Liver (tissue), 9 donors: ENCODE results near the gene WWOX. TPM values are rescaled to one million over a fixed set of nuclear protein-coding genes. Genes with fewer than 3 reads are reported as not detected.

ENCODE experiments used
- DNase-seq: peaks from one replicate; pipeline ENCODE4 v3.0.0-alpha.2; 2017; ENCODE audit warnings: low spot score
- H3K27ac ChIP-seq, 2 donors: one replicate each; pipeline ENCODE4 v1.7.0; 2013; ENCODE audit warnings: inconsistent platforms in 2 of 2, low read length in 2 of 2, control low read depth in 1 of 2, low read depth in 1 of 2, mild to moderate bottlenecking in 1 of 2
- H3K27me3 ChIP-seq, 4 donors: one replicate each; pipeline versions ENCODE4 v1.6.1 to v1.7.0; 2013; ENCODE audit warnings: low read length in 3 of 4, inconsistent platforms in 1 of 4, mild to moderate bottlenecking in 1 of 4, moderate library complexity in 1 of 4; ENCODE audit not compliant: control insufficient read depth in 4 of 4, insufficient read depth in 4 of 4
- H3K36me3 ChIP-seq, 4 donors: one replicate each; pipeline versions ENCODE4 v1.6.1 to v1.7.0; 2013; ENCODE audit warnings: low read length in 3 of 4, mild to moderate bottlenecking in 3 of 4, low read depth in 1 of 4, moderate library complexity in 1 of 4; ENCODE audit not compliant: control insufficient read depth in 4 of 4, insufficient read depth in 3 of 4
- H3K4me1 ChIP-seq, 4 donors: one replicate each; pipeline versions ENCODE4 v1.6.1 to v1.7.0; 2013; ENCODE audit warnings: low read length in 3 of 4, mild to moderate bottlenecking in 3 of 4, moderate library complexity in 1 of 4; ENCODE audit not compliant: control insufficient read depth in 4 of 4, insufficient read depth in 4 of 4
- H3K4me3 ChIP-seq, 3 donors: one replicate each; pipeline versions ENCODE4 v1.6.1 to v1.7.0; 2013; ENCODE audit warnings: low read length in 3 of 3, control low read depth in 1 of 3, low read depth in 1 of 3, mild to moderate bottlenecking in 1 of 3
- H3K9ac ChIP-seq, 2 donors: one replicate each; pipeline ENCODE4 v1.7.0; 2013; ENCODE audit warnings: low read length in 2 of 2, mild to moderate bottlenecking in 2 of 2, moderate library complexity in 2 of 2, control low read depth in 1 of 2, low read depth in 1 of 2
- H3K9me3 ChIP-seq, 4 donors: one replicate each; pipeline versions ENCODE4 v1.6.1 to v1.7.0; 2013; ENCODE audit warnings: low read length in 3 of 4; ENCODE audit not compliant: control insufficient read depth in 4 of 4
- ATF3 ChIP-seq: IDR thresholded peaks from 2 replicates; pipeline ENCODE4 v1.6.1; 2016; ENCODE audit warnings: antibody characterized with exemption
- CTCF ChIP-seq: fragments of 150-350 bp; IDR thresholded peaks from 2 replicates; pipeline ENCODE4 v1.5.1; 2017; ENCODE audit warnings: improper control_type of control experiment, low read depth, low read length; ENCODE audit not compliant: missing input control
- EGR1 ChIP-seq, 2 donors: IDR thresholded peaks; 2 replicates each; pipeline ENCODE4 v1.6.1; 2016 to 2018; ENCODE audit warnings: antibody characterized with exemption in 2 of 2, low read depth in 2 of 2
- FOXA1 ChIP-seq: IDR thresholded peaks from 2 replicates; pipeline ENCODE4 v1.6.1; 2016; ENCODE audit warnings: antibody characterized with exemption
- FOXA2 ChIP-seq: IDR thresholded peaks from 2 replicates; pipeline ENCODE4 v1.6.1; 2016; ENCODE audit warnings: antibody characterized with exemption
- GABPA ChIP-seq, 2 donors: IDR thresholded peaks in 1 of 2; conservative IDR thresholded peaks in 1 of 2; 2 replicates each; pipeline ENCODE4 v1.6.1; 2016; ENCODE audit warnings: antibody characterized with exemption in 2 of 2, mild to moderate bottlenecking in 1 of 2, moderate library complexity in 1 of 2
- HNF4A ChIP-seq, 2 donors: conservative IDR thresholded peaks; 2 replicates each; pipeline ENCODE4 v1.6.1; 2016; ENCODE audit warnings: antibody characterized with exemption in 2 of 2, mild to moderate bottlenecking in 2 of 2
- HNF4G ChIP-seq: IDR thresholded peaks from 2 replicates; pipeline ENCODE4 v1.6.1; 2016; ENCODE audit warnings: antibody characterized with exemption
- JUND ChIP-seq, 2 donors: IDR thresholded peaks; 2 replicates each; pipeline ENCODE4 v1.6.1; 2016; ENCODE audit warnings: antibody characterized with exemption in 2 of 2
- MAX ChIP-seq: IDR thresholded peaks from 2 replicates; pipeline ENCODE4 v1.6.1; 2016; ENCODE audit warnings: antibody characterized with exemption
- NR2F2 ChIP-seq: IDR thresholded peaks from 2 replicates; pipeline ENCODE4 v1.6.1; 2016; ENCODE audit warnings: antibody characterized with exemption
- RAD21 ChIP-seq, 2 donors: IDR thresholded peaks; 2 replicates each; pipeline ENCODE4 v1.6.1; 2016; ENCODE audit warnings: antibody characterized with exemption in 2 of 2, mild to moderate bottlenecking in 2 of 2
- RXRA ChIP-seq, 2 donors: IDR thresholded peaks; 2 replicates each; pipeline ENCODE4 v1.6.1; 2017 to 2018; ENCODE audit warnings: antibody characterized with exemption in 2 of 2, mild to moderate bottlenecking in 1 of 2
- SP1 ChIP-seq: IDR thresholded peaks from 2 replicates; pipeline ENCODE4 v1.6.1; 2018; ENCODE audit warnings: antibody characterized with exemption, mild to moderate bottlenecking
- TAF1 ChIP-seq: conservative IDR thresholded peaks from 2 replicates; pipeline ENCODE4 v1.6.1; 2016; ENCODE audit warnings: antibody characterized with exemption, mild to moderate bottlenecking
- YY1 ChIP-seq: IDR thresholded peaks from 2 replicates; pipeline ENCODE4 v1.6.1; 2016; ENCODE audit warnings: antibody characterized with exemption, mild to moderate bottlenecking
- ZBTB33 ChIP-seq: IDR thresholded peaks from 2 replicates; pipeline ENCODE4 v1.6.1; 2016; ENCODE audit warnings: antibody characterized with exemption
- WGBS: extraction: QIAGEN DNeasy Blood & Tissue Kit; methylation state at CpG from one replicate; pipeline ENCODE4 v1.1.7; 2013; 5-methylcytosine and 5-hydroxymethylcytosine counted together
- polyA plus RNA-seq, 2 donors: library from polyadenylated mRNA; stranded (reverse) in 1 of 2; unstranded in 1 of 2; fragments of 200-250 nt in 1 of 2; fragments of >200 nt in 1 of 2; fragmentation: Nextera tagmentation in 1 of 2; extraction: Ambion mirVana in 1 of 2; gene quantifications; one replicate each; pipeline versions ENCODE4 v1.2.1 to v1.2.3, GENCODE V29; 2013 to 2015
- total RNA-seq, 2 donors: library from RNA; depleted of rRNA; stranded (reverse); fragments of >200 nt; gene quantifications; one replicate each; pipeline ENCODE4 v1.2.3, GENCODE V29; 2014
- donor health status: healthy.
- donor health status: healthy.
- donor health status: healthy.
- donor health status: healthy.
- donor health status: healthy.

Gene WWOX
- total and polyA plus RNA-seq, 4 donors: 9.8 to 46.0 (median 15.3) TPM

GRCh38 chr16:78195797-78196196 is 96.3 kb downstream of the WWOX start (continued):
- no peak for TF ChIP-seq ZBTB33
- no peak for TF ChIP-seq HNF4A (conservative IDR thresholded peaks at IDR 0.05)
- TF ChIP-seq RAD21 (IDR thresholded peaks at IDR 0.05): no peak
- no peak for TF ChIP-seq SP1
- no peak for TF ChIP-seq CTCF

- Histone ChIP-seq H3K36me3 (no peaks in the 10 kb centered on the region), H3K27me3 (no peaks in the 10 kb centered on the region), H3K4me3 (no peak overlapping the region), H3K9me3 (no peaks in the 10 kb centered on the region), H3K27ac (no peak overlapping the region), H3K4me1 (peaks cover 2 to 5% (median 4%) of the 10 kb centered on the region in 4 donors), H3K9ac (no peak overlapping the region)
- no peak for TF ChIP-seq JUND (IDR thresholded peaks at IDR 0.05)
- TF ChIP-seq RXRA (IDR thresholded peaks at IDR 0.05): no peak
- TF ChIP-seq NR2F2: no peak
- TF ChIP-seq TAF1: no peak
- no peak for TF ChIP-seq HNF4A (conservative IDR thresholded peaks at IDR 0.05)
- no peak for TF ChIP-seq FOXA1
- TF ChIP-seq FOXA2: no peak
- no peak for TF ChIP-seq RAD21 (IDR thresholded peaks at IDR 0.05)
- no peak for TF ChIP-seq YY1
- TF ChIP-seq HNF4G: no peak
- no peak for TF ChIP-seq GABPA (IDR thresholded peaks at IDR 0.05 in 1 of 2, conservative IDR thresholded peaks at IDR 0.05 in 1 of 2)
- 66% methylated on average over 2 of the region's 2 CpGs for WGBS
- DNase-seq: no peak
These were observed 97.0 kb downstream of the WWOX start for GRCh38 chr16:78196502-78196901.

GRCh38 chr16:78198288-78198687 is 98.8 kb downstream of the WWOX start:
- no peaks in the 10 kb centered on the region for H3K36me3 ChIP-seq
- TF ChIP-seq GABPA (IDR thresholded peaks at IDR 0.05 in 1 of 2, conservative IDR thresholded peaks at IDR 0.05 in 1 of 2) (no peak), SP1 (no peak), NR2F2 (no peak), ZBTB33 (no peak), RAD21 (IDR thresholded peaks at IDR 0.05) (no peak), RXRA (IDR thresholded peaks at IDR 0.05) (no peak), JUND (IDR thresholded peaks at IDR 0.05) (no peak), HNF4A (conservative IDR thresholded peaks at IDR 0.05) (no peak), FOXA2 (no peak), CTCF (no peak), FOXA1 (no peak), HNF4G (no peak), MAX (no peak), TAF1 (no peak), YY1 (no peak), ATF3 (no peak), EGR1 (IDR thresholded peaks at IDR 0.05; ENCODE audit: low read depth in 2 of 2) (no peak)

More at GRCh38 chr16:78198288-78198687, 98.8 kb downstream of the WWOX start:
- H3K9me3 ChIP-seq: no peaks in the 10 kb centered on the region
- H3K27me3 ChIP-seq: no peaks in the 10 kb centered on the region
- H3K9ac ChIP-seq: no peak overlapping the region
- DNase-seq: no peak
- H3K27ac ChIP-seq: no peak overlapping the region
- H3K4me3 ChIP-seq: no peak overlapping the region
- peaks cover 2 to 5% (median 4%) of the 10 kb centered on the region in 4 donors for H3K4me1 ChIP-seq
- 93% methylated on average over 5 of the region's 5 CpGs for WGBS
